ENCODE results near the gene OR10A5.
"Not testable (repeated sequence)": the region's sequence is repeated elsewhere in the genome, so short reads cannot be mapped to it uniquely, and the experiment has no call there.

Gene OR10A5

DNA sequence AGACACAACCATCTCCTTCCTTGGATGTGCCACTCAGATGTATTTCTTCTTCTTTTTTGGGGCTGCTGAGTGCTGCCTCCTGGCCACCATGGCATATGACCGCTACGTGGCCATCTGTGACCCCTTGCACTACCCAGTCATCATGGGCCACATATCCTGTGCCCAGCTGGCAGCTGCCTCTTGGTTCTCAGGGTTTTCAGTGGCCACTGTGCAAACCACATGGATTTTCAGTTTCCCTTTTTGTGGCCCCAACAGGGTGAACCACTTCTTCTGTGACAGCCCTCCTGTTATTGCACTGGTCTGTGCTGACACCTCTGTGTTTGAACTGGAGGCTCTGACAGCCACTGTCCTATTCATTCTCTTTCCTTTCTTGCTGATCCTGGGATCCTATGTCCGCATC is 31.4 kb downstream of the OR10A5 start:
- no peak for DNase-seq

- no peak for DNase-seq
These were observed 37.3 kb downstream of the OR10A5 start for GRCh38 chr11:6882751-6883150.

- not testable (repeated sequence) for DNase-seq
These were observed 42.2 kb downstream of the OR10A5 start for GRCh38 chr11:6887711-6888110.

DNA sequence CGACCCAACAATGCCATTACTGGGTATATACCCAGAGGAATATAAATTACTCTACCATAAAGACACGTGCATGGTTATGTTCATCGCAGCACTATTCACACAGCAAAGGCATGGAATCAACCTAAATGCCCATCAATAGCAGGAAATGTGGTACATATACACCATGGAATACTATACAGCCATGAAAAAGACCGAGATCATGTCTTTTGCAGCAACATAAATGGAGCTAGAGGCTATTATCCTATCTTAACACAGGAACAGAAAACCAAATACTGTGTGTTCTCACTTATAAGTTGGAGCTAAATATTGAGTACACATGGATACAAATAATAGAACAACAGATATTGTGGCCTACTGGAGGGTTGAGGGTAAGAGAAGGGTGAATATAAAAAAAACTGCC is 43.3 kb downstream of the OR10A5 start:
- no peak for DNase-seq

DNA sequence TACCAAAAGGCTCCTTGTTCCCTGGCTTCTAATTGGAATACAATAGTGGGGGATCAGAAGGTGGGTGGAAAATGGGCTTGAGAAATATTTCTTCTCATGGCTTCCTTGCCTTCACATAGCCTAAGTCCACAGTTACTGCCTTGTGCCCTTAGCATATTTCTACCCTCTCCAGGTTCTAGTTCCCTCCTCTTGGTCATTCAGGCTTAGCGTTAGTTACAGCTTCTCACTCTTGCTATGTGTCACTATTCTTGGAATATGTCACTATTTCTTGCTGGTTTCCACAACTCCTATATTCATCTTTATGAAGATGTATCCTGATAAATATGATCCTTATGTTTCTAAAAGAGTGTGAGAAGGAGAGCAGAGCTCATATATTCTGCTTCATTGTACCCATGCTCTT is 44.4 kb downstream of the OR10A5 start:
- DNase-seq: no peak

- no peak for DNase-seq
These were observed 46.9 kb downstream of the OR10A5 start, which contains the start of gene OR2D2 for GRCh38 chr11:6892400-6892799. Gene OR2D2, minus strand, starts transcription at chr11:6892500. Its CDS starts 0 bp downstream, at chr11:6892500.

- DNase-seq: no peak
These were observed 48.6 kb downstream of the OR10A5 start for GRCh38 chr11:6894097-6894496.

- DNase-seq: no peak
These were observed 49.5 kb downstream of the OR10A5 start for GRCh38 chr11:6895010-6895409.

Measured in hematopoietic multipotent progenitor cell treated with erythropoietin and hydrocortisone succinate and interleukin-3 and kit ligand, for 6 days (in vitro differentiated cells).